COR-L47 (cell line): ENCODE measurements around the gene PDE9A.

Source experiments
- DNase-seq: peaks from one replicate; lab custom pipeline; 2025; lab: John Stamatoyannopoulos, UW

PDE9A gene

GRCh38 chr21:42739061-42739931 is 85.9 kb downstream of the PDE9A start:
- no peak for DNase-seq

DNA sequence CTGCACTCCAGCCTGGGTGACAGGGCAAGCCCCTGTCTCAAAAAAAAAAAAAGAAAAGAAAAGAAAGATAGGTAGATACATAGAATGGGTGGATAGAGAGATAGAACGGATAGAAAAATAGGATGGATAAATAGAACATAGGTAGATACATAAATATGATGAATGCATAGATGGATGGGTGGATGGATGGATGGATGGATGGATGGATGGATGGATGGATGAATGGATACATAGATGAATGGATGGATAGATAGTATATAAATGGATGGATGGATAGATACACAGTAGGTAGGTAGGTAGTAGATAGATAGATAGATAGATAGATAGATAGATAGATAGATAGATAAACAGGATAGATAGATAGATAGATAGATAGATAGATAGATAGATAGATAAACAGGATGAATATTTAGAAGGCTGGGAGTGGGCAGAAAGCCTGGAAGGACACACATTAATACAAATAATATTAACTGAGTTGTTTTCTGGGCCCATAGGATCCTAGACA is 87.0 kb downstream of the PDE9A start:
- DNase-seq, result no peak

DNA sequence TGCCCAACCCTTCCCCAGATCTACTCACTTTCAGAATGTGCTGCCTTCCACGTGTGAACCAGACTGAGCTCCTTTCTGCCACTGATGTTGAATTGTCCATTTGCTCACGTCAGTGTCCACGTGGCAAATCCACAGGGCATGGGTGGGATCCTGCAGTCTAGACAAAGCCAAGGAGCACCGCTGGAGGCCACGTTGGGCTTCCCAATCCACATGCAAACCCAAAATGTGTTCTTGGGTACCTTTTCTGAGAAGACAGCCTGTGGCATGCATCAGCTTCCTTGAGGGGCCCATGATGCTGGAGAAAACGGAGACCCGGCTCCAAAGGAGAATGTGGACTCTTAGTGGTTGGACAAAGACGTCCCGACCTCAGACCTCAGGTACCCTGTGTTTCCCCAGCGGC is 87.6 kb downstream of the PDE9A start:
- no peak for DNase-seq

DNA sequence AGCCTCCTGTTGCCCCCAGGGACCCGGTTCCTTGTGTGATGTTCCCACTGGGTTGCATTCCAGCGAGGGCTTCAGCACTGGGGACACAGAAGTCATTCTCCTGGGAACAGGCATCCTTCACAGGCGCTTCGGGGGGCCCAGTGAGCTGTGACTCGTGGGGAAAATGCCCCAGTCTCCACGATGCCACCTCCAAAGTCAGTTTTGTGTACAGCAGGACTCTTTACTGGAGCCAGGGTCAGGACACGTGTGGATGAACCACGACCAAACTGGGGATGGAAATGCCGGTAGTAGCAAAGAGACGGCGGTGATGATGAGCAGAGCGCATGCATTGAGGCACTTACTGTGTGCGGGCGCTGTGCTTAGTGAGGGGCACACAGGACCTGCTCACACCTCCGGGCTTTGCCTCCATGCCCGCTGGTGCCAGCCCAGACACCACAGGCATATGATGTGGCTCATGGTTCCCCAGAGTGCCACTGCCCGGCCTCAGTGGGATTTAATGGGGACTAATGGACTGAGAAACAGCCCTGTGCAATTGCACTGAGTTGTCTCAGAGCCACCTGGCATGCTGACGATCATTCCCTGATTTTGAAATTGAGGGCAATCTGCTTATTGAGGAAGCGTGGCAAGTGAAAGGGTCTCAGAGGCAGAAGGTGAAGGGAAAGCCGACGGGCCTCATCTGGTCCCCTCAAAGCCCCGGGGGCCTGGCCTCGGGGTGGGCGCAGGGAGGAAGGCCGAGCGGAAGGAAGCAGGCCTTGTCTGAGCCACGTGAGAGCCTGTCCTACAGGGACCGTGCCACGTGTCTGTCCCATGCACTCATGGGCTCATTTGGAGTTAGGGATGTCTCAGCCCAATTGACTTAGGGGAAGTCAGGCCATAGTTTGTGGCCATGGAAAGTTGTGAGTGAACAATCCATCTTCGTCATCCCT is 91.4 kb downstream of the PDE9A start:
- no peak for DNase-seq

GRCh38 chr21:42745511-42746239 is 92.3 kb downstream of the PDE9A start:
- DNase-seq, result no peak

DNA sequence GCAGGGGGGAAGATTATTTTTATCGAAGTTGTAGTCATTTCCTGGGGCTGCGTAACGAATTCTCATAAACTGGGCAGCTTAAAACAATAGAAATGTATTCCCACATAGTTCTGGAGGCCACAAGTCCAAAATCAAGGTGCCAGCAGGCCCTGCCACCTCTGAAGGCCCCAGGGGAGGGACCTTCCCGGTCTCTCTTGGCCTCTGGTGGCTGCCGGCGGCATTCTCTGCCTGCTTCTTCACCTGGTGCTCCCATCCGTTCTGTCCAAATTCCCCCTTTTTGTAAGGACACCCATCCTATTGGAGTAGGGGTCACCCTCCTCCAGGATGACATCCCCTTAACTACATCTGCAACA is 92.8 kb downstream of the PDE9A start:
- no peak for DNase-seq

DNA sequence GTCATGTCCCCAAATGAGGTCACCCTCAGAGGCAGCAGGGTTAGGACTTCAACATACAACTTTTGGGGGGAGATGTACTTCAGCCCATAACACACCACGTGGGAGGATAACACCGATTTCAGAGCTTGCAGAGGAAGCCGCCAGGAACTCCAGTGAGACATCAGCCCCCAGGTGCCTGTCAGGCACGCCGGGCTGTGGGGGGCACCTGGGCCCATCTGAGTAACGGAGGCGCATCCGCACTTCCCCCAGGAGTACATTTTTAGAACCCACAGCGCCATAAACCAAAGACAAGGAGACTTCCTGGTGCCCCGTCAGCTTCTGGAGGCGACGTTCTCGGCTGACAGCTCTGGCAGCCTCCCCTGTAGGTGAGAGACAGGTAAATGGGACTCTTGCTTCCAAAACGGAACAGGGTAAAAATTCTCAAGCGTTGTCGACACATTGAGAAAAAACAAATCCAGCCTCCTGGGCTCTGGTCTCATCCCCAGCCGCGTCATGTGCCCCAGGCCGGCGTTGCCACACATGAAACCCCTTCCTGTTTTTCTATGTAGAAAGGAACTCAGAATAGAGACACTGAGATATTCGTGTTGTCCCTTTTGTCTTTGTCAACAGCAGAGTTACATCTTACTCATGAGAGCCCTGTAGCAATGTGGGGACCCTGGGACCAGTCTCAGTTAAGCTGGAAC is 93.3 kb downstream of the PDE9A start:
- DNase-seq, result no peak

DNA sequence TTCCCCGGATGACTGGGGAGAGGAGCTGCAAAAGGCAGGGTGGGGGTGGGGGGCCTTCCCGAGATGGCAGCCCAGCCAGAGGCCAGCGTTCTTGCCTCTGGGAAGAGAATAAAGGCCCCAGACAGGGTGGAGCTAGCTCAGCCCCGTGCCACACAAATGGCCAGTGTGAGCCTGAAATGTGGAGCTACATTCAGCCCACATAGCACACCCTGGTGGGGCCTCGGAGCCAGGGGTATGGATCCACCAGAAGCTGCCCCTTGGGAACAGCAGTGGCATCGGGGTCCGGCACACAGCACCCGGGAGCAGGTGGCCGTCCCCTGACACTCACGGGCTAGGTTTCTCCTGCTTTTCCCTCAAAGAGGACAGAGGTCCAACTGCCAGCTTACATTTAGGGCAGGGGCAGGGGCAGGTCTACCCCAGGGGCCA is 93.9 kb downstream of the PDE9A start:
- no peak for DNase-seq

DNA sequence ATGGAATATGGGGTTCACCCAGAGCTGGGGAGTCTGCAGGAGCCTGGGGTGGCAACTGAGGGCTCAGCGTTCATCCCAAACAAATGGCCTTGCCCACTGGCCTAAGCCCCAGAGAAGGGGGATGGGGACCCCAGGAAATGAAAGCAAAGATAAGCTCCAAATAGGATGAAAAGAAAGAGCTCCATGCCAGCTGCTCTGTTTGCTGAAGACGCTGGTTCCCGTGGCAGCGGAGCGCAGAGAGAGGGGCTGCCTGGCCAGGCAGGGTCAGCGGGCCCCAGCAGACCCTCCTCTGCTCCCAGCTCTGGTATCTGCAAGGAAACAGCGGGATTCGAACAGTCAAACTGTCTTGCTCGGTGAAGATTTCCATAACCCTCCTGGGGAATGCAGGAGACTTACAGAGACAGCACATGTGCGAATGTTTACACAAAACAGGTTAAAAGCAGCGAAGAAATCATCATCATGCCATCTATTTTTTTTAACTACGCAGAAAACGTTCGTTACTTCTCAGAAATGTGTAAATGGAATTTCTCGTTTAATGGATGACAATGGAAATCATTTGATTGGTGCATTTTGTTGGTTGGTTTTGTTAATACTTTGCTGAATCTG is 94.4 kb downstream of the PDE9A start:
- no peak for DNase-seq

DNA sequence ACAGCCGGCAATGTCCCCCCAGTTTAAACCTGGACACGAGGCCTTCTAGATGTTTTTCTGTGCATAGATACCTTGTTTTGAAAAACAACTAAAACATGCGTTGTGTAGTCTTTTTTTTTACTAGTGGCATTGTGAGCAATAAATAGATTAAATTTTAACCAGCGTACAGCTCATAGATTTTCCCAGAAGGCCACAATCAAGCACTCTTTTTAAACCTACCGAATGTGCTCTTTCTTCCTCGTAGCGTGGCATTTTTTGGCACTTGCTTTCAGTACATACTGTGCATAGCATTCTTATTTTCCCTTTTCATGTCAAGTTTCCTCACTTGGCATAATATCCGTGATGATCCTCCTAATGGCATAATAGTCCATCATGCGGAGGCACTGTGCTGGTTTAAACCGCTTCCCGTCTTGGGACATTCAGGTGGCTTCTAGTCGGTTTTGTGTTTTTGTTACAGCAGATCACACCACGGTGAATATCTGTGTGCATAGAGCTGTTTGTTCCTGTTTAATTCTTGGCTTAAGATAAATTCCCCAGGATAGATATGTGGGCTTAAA is 95.3 kb downstream of the PDE9A start:
- DNase-seq, result no peak

GRCh38 chr21:42750737-42751530 is 97.5 kb downstream of the PDE9A start:
- no peak for DNase-seq

- DNase-seq, result no peak
These were observed 98.4 kb downstream of the PDE9A start for GRCh38 chr21:42751866-42752265.

DNA sequence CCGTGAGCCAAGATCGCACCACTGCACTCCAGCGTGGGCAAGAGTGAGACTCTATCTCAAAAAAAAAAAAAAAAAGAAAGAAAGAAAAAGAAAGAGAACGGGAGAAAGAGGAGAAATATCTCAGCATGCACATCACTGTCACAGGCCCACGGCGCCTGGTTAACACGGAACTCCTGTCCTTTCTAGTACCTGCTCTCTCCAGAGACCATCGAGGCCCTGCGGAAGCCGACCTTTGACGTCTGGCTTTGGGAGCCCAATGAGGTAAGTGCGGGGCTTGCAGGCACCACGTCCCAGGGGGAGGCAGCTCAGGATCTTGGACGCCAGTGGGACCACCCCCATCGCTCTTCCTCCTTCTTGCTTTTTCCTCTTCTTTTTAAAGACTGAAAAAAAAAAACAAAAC is 100.4 kb downstream of the PDE9A start:
- no peak for DNase-seq

DNA sequence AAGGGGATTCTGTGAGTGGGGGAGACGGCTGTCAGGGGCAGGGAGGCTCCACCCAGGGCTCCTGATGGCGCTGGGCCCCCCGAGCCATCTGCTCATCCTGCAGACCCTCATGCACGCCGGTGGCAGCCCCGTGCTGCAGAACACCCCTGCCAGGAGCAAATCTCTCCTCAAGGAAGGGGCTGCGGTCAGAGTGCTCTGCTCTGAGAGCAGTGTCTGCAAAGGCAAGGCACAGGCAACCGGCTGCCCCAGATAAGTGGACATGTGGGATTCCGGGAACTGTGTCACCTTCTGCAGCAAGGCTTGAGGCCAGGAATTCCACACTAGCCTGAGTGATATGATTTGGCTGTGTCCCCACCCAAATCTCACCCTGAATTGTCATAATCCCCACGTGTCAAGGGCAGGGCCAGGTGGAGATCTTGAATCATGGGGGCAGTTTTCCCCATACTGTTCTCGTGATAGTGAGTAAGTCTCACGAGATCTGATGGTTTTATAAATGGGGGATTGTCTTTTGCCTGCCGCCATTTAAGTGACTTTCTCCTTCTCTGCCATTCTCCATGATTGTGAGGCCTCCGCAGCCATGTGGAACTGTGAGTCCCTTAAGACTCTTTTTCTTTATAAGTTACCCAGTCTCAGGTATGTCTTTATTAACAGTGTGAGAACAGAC is 101.0 kb downstream of the PDE9A start:
- DNase-seq, result no peak

- DNase-seq, result no peak
These were observed 101.7 kb downstream of the PDE9A start for GRCh38 chr21:42755031-42755665.

DNA sequence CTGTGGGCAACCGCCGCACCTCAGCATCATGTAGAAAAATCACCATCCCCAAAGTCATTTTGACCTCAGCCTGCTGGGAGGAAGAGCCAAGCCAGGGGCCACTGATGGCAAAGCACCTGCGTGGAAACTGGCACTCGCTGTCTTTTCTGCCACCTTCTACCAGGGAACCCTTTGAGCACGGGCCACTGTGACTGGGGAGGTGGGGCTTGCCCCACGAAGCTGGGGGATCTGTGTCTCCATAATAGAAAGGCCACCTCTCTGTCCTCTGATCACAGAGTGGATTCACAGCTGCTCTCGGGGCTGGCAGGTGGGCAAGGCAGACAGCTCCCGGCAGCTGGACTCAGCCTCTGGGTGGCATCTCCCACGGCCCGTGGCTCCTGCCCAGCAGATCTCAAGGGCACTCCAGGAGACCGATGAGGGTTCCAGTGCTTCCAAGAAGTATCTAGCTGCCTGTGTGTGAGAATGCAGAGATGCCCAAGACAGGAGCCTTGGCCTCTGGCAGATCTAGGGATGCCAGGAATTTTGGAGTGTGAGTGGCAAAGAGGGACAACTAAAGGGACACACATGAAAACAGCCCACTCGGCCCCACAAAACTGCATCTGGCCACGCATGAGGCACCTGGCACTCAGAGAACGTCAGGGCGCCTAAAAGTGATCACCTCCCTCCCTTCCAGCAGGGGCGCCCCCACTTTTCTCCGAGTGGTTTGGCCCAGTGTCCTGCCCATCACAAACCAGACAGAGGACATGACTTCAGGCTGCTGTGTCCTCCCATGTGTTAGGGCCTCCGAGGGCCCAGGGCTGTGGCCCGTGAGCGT is 102.6 kb downstream of the PDE9A start:
- DNase-seq, result no peak

DNA sequence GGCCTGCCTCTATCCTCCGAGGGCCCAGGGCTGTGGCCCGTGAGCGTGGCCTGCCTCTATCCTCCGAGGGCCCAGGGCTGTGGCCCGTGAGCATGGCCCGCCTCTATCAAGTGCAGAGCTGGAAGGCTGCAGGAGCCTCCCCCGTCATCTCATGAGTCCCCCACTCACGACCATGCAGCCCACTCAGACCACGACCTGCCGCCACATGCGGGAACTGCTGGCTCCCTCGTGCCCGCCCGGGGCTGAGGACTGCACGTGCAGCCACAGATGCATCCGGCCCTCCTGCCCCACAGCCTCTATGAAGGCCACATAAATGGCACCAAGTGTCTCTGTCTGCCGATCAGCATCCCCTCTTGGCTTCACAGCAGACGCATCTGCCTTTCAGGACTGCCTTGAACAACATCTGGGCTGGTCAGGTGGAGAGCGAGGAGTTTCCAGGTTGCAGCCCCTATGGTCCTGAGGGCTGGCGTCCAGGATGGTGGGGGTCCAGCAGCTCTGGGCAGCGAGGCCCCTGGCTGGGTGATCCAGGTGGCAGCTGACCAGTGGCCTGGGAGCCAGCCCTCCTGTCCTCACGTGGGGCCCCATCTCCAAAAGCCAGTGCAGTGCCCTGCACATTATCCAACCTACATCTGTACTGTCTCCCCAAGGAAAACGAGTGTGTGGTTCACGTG is 103.3 kb downstream of the PDE9A start:
- DNase-seq, result no peak

- DNase-seq, result no peak
These were observed 104.0 kb downstream of the PDE9A start for GRCh38 chr21:42757422-42757821.
